Mucosa of stomach (tissue), 1 donor: ENCODE data around the gene MUC20.
"Not testable (repeated sequence)": the region's sequence is repeated elsewhere in the genome, so short reads cannot be mapped to it uniquely, and the experiment has no call there.

Source experiments
- H3K27me3 ChIP-seq: one replicate; pipeline ENCODE4 v1.7.0; 2013; ENCODE audit warnings: mild to moderate bottlenecking, low read length; ENCODE audit not compliant: control insufficient read depth, insufficient read depth
- H3K36me3 ChIP-seq: one replicate; pipeline ENCODE4 v1.7.0; 2013; ENCODE audit warnings: low read length; ENCODE audit not compliant: control insufficient read depth, insufficient read depth
- H3K4me1 ChIP-seq: one replicate; pipeline ENCODE4 v1.7.0; 2013; ENCODE audit warnings: mild to moderate bottlenecking, low read length; ENCODE audit not compliant: control insufficient read depth, insufficient read depth
- H3K4me3 ChIP-seq: one replicate; pipeline ENCODE4 v1.7.0; 2013; ENCODE audit warnings: low read length
- H3K9ac ChIP-seq: one replicate; pipeline ENCODE4 v1.7.0; 2013; ENCODE audit warnings: mild to moderate bottlenecking, low read length, moderate library complexity
- H3K9me3 ChIP-seq: one replicate; pipeline ENCODE4 v1.7.0; 2013; ENCODE audit warnings: mild to moderate bottlenecking, low read length, moderate library complexity; ENCODE audit not compliant: control insufficient read depth
- donor health status: Pancreatic carcinoma.

MUC20 gene

DNA sequence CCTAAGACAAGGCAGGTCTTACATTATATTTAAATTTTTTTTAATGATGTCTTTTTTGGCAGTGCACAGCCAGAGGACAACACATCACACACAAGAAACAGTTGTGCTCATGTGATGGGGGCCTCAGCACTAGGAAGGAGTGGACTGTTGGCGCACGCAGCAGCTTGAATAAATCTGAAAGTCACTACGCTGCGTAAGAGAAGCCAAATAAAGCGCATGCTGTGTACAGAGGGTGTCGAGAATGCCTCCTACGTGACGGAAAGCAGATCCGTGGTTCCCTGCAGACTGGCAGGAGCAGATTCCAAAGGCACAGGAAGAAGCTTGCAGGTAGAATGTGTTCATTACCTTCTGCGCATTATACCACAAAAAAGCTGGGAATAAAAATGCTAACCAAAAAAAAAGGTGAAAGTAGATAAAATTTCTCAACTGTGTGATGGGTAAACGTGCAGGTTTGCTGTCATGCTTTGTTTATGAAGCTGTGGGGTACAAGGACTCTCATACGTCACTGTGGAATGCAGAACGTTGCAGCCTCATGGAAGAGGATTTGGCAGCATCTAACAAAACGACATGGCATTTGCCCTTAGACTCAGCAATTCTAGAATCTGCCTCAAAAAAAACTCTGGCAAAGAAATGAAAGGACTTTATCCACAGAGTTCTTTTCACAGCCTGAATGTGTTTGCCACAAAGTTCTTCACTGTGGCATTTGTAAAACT, 32.2 kb upstream of the MUC20 start:
- H3K36me3 ChIP-seq, H3K27me3 ChIP-seq, H3K4me3 ChIP-seq, H3K9ac ChIP-seq, H3K9me3 ChIP-seq, H3K4me1 ChIP-seq: not testable (repeated sequence)

DNA sequence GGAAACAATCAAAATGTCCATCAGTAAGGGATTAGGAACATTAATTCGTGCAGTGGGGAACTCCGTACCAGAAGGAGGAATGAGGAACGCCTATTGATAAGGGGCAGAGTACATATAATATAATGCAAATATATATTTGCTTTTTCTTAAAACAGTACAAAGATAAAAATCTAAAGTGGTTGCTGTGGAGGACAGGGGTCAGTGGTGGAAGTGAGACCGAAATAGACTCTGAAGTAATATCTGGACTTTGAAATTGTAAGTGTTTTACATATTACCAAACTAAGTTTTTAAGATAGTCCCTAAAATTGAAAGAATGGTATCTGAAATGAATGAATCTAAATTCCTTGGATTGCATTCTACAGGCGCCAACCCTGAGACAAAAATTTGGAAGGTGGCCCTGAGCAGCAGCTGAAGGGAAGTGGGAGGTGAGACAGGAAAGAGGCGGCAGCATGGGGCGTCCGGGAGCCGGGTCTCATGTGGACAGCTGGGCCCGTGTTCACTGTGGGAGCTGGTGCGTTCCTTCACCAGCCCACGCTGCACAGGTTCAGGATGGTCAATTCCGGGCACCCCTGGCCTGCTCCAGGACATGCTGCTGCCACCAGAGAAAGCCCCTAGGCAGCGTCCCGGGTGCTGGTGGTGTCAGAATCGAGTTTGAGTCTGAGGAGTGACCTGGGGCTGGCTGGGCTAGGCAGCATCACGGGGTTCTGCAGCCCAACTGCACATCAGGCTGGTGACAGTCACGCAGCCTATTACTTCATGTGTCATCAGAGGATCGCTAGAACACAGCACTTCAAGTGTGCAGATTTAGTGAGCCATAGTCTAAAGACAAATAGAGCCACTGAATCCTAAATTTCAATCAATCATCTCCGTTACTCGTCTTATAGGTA, 31.4 kb upstream of the MUC20 start:
- not testable (repeated sequence) for H3K9ac ChIP-seq, H3K27me3 ChIP-seq, H3K4me3 ChIP-seq, H3K4me1 ChIP-seq, H3K9me3 ChIP-seq, H3K36me3 ChIP-seq

- H3K9me3 ChIP-seq = no peaks in the 10 kb centered on the region
- no peaks in the 10 kb centered on the region for H3K4me1 ChIP-seq
- no peak overlapping the region for H3K9ac ChIP-seq
- H3K4me3 ChIP-seq = no peak overlapping the region
- no peaks in the 10 kb centered on the region for H3K27me3 ChIP-seq
- no peaks in the 10 kb centered on the region for H3K36me3 ChIP-seq
These were observed 29.8 kb upstream of the MUC20 start for GRCh38 chr3:195690951-195691350.

- not testable (repeated sequence) for H3K9me3 ChIP-seq, H3K36me3 ChIP-seq, H3K27me3 ChIP-seq, H3K4me1 ChIP-seq, H3K9ac ChIP-seq, H3K4me3 ChIP-seq
These were observed 29.0 kb upstream of the MUC20 start for GRCh38 chr3:195691596-195692353.

- Histone ChIP-seq H3K4me1 (no peaks in the 10 kb centered on the region), H3K9ac (no peak overlapping the region), H3K9me3 (no peaks in the 10 kb centered on the region), H3K4me3 (no peak overlapping the region), H3K27me3 (no peaks in the 10 kb centered on the region), H3K36me3 (no peaks in the 10 kb centered on the region)
These were observed 28.5 kb upstream of the MUC20 start for GRCh38 chr3:195692354-195692685.

- Histone ChIP-seq H3K4me3 (no peak overlapping the region), H3K9me3 (no peaks in the 10 kb centered on the region), H3K9ac (no peak overlapping the region), H3K4me1 (no peaks in the 10 kb centered on the region), H3K27me3 (no peaks in the 10 kb centered on the region), H3K36me3 (no peaks in the 10 kb centered on the region)
These were observed 27.9 kb upstream of the MUC20 start for GRCh38 chr3:195692781-195693427.

DNA sequence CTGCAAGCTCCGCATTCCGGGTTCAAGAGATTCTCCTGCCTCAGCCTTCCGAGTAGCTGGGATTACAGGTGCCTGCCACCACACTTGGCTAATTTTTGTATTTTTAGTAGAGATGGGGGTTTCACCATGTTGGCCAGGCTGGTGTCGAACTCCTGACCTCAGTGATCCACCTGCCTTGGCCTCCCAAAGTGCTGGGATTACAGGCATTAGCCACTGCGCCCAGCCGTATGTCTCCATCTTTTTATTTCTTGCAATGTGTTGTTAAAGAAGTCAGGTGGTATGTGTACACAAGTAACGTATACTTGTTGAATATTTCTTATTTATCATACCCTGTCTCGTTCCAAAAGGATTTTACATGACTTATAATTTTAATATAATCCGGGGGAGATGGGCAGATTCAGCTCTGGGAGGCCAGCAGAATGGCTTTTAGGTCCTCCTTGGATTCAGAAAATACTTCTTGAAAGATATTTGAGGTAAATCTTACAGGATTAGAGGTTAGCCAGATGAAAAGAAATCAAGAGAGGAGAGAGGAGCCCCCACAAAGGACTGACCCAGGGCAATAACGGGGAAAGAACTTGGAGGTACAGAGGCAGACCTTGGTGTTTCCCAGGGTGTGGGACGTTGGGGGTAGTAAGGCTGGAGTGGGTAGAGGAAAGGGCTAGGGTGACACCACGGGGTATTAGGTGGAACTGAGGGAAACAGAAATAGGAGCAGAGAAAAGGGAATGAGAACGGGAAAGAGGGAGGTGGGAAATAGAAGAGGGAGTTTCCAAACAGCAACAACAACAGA, 27.2 kb upstream of the MUC20 start:
- Histone ChIP-seq H3K27me3 (no peaks in the 10 kb centered on the region), H3K4me3 (no peak overlapping the region), H3K4me1 (no peaks in the 10 kb centered on the region), H3K9me3 (no peaks in the 10 kb centered on the region), H3K36me3 (no peaks in the 10 kb centered on the region), H3K9ac (no peak overlapping the region)

GRCh38 chr3:195694217-195695076, 26.3 kb upstream of the MUC20 start:
- H3K4me1 ChIP-seq, H3K9me3 ChIP-seq, H3K9ac ChIP-seq, H3K36me3 ChIP-seq, H3K4me3 ChIP-seq, H3K27me3 ChIP-seq: not testable (repeated sequence)

DNA sequence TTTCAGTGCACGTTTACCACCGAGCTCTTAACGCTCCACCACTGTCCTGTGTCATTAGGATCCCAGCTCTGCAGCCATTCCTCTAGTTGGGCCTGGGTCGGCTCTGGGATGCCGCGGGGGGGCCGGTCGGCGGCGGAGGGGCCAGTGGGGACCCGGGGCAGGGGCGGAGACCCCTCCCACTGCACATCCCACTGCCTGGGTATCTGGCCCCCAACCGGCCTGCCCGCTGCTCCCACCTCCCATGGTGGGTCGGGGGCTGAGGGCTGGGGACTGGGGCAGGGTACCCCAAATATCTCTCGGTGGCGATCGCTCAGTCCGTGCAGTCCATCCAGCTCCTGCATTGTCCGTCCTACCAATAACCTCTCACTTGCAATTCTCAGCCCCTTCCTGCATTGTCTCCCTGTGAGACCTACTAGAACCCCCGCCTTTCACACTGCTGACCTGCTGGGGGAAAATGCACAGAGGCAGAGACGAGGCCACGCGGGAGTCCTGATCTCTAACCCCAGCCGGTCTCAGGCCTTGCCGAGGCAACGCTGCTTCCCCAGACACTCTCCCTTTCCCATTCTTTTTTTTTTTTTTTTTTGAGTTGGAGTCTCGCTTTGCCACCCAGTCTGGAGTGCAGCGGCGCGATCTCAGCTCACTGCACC, 24.0 kb upstream of the MUC20 start:
- Histone ChIP-seq H3K9me3 (no peaks in the 10 kb centered on the region), H3K27me3 (no peaks in the 10 kb centered on the region), H3K4me1 (no peaks in the 10 kb centered on the region), H3K4me3 (no peak overlapping the region), H3K9ac (no peak overlapping the region), H3K36me3 (no peaks in the 10 kb centered on the region)

- Histone ChIP-seq H3K4me1 (no peaks in the 10 kb centered on the region), H3K36me3 (no peaks in the 10 kb centered on the region), H3K9me3 (no peaks in the 10 kb centered on the region), H3K27me3 (no peaks in the 10 kb centered on the region), H3K9ac (no peak overlapping the region), H3K4me3 (no peak overlapping the region)
These were observed 23.0 kb upstream of the MUC20 start for GRCh38 chr3:195697582-195698324.
